ENCODE measurements around the gene RMRP.

The RMRP gene

DNA sequence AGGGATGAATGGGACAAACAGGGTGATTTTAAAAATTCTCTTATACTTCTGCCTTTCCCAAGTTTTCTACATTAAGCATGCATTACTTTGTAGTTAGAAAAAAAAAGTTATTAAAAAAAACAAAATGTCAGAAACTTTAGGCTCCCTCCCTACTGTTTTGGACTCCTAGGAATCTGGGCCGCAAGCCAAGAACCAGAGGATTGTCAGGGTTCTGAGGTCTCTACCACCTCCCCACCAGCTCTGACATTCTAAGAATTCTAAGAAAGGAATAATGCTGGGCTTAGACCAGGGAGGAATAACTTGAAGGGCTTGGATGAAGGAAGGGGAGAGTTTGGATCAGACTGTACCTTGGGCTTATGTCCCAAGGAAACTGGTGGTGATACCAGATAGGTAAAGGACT, 8.2 kb upstream of the RMRP start:
- H4K20me1 ChIP-seq (ENCODE audit: low read depth, low read length): no peaks in the 10 kb centered on the region
- no peaks in the 10 kb centered on the region for H3K27me3 ChIP-seq (ENCODE audit: low read length)
- H3K27ac ChIP-seq (ENCODE audit: low read depth, low read length): no peak overlapping the region
- peaks cover 37% of the 10 kb centered on the region for H3F3A ChIP-seq (ENCODE audit: insufficient read depth)
- H3K4me3 ChIP-seq (ENCODE audit: insufficient read depth, low read length, poor library complexity, severe bottlenecking): no peak overlapping the region
- H3K79me2 ChIP-seq (ENCODE audit: insufficient read depth, low read length): 0 out of 2 replicates have a peak, but pooled peaks cover 8% of the 10 kb centered on the region
- peak overlapping the region; percentile 70 for H3K4me2 ChIP-seq (ENCODE audit: low read depth, low read length, poor library complexity, severe bottlenecking)
- TF ChIP-seq CTCF (IDR thresholded peaks at IDR 0.05; ENCODE audit: insufficient read depth, low read length, poor library complexity, severe bottlenecking) (no peak), EZH2phosphoT487 (conservative IDR thresholded peaks at IDR 0.05; ENCODE audit: low read length) (no peak)
- H3K9me2 ChIP-seq (replicated peaks; ENCODE audit: insufficient read depth, low read length): no peaks in the 10 kb centered on the region
- no peak overlapping the region for H2AFZ ChIP-seq (ENCODE audit: low read depth, low read length, severe bottlenecking)
- H3K9ac ChIP-seq (ENCODE audit: low read length): no peak overlapping the region
- H3K9me3 ChIP-seq (ENCODE audit: insufficient read depth, low read length): no peaks in the 10 kb centered on the region
- H3K36me3 ChIP-seq (ENCODE audit: low read length): no peaks in the 10 kb centered on the region

- peak overlapping the region; percentile 64 for H3K4me3 ChIP-seq (ENCODE audit: insufficient read depth, low read length, poor library complexity, severe bottlenecking)
- H3K79me2 ChIP-seq (ENCODE audit: insufficient read depth, low read length): 0 out of 2 replicates have a peak, but pooled peaks cover 8% of the 10 kb centered on the region
- TF ChIP-seq EZH2phosphoT487 (conservative IDR thresholded peaks at IDR 0.05; ENCODE audit: low read length) (no peak), CTCF (IDR thresholded peaks at IDR 0.05; ENCODE audit: insufficient read depth, low read length, poor library complexity, severe bottlenecking) (no peak)
- peak overlapping the region; percentile 70 for H3K4me2 ChIP-seq (ENCODE audit: low read depth, low read length, poor library complexity, severe bottlenecking)
- no peaks in the 10 kb centered on the region for H3K9me3 ChIP-seq (ENCODE audit: insufficient read depth, low read length)
- no peaks in the 10 kb centered on the region for H3K27me3 ChIP-seq (ENCODE audit: low read length)
- H3K9me2 ChIP-seq (replicated peaks; ENCODE audit: insufficient read depth, low read length): no peaks in the 10 kb centered on the region
- no peaks in the 10 kb centered on the region for H3K36me3 ChIP-seq (ENCODE audit: low read length)
- peak overlapping the region; percentile 86 for H3K27ac ChIP-seq (ENCODE audit: low read depth, low read length)
- H4K20me1 ChIP-seq (ENCODE audit: low read depth, low read length): no peaks in the 10 kb centered on the region
- peaks cover 41% of the 10 kb centered on the region for H3F3A ChIP-seq (ENCODE audit: insufficient read depth)
- H3K9ac ChIP-seq (ENCODE audit: low read length): peak overlapping the region; percentile 80
- peak overlapping the region; percentile 79 for H2AFZ ChIP-seq (ENCODE audit: low read depth, low read length, severe bottlenecking)
Measured at GRCh38 chr9:35665471-35665818, 7.6 kb upstream of the RMRP start.

DNA sequence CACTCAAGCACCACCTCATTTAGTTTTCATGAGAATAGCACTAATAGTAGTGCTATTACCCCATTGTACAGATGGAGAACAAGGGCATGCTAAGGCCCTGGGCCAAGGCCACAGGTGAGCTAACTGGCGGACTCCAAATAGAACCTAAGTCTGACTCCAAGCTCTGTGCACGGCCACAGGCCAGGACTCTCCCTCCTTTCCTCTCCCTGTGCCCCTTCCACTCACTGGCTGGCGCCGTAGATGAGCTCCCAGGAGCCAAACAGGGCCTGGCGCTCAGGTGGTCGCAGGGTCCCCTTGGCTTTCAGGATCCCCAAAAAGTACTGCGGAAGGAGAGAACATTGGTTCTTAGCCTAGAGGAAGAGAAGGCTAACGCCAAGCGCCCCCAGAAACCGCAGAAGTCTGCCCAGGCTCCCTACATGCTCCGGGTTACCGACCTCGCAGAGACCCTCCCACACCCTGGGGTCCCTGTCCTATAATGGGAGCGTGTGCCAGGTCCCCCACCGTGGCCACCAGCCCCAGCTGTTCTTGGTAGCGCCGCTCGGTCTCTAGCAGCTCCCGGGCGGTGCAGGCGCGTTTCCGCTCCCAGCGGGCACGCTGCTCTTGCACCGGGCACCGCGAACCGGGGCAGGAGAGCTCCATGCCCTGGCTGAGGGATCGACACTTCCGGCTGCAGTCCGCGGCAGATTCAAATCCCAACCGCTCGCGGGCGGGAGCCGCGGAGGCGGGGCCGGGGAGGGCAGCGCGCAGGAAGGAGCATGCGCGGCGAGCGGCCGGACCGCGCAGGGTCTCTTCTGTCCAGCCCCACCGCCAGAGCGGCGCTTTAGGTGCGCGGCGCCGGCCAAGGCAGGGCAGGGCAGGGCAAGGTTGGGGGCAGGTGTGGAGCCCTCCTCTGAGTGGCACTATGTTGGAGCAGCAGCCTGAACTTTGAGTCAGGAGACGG, 7.0 kb upstream of the RMRP start, which contains the start of gene ARHGEF39:
ARHGEF39 (minus strand) TSS at position 665 of the 940 bp plus-strand sequence; CDS start at position 639, 26 bp downstream.
- Histone ChIP-seq H4K20me1 (ENCODE audit: low read depth, low read length) (no peaks in the 10 kb centered on the region), H2AFZ (ENCODE audit: low read depth, low read length, severe bottlenecking) (peak within 1 kb of the TSS; percentile 79), H3K4me2 (ENCODE audit: low read depth, low read length, poor library complexity, severe bottlenecking) (peak within 1 kb of the TSS; percentile 70), H3F3A (ENCODE audit: insufficient read depth) (peaks cover 46% of the 10 kb centered on the region), H3K9me3 (ENCODE audit: insufficient read depth, low read length) (no peaks in the 10 kb centered on the region), H3K36me3 (ENCODE audit: low read length) (no peaks in the 10 kb centered on the region), H3K79me2 (ENCODE audit: insufficient read depth, low read length) (0 out of 2 replicates have a peak, but pooled peaks cover 8% of the 10 kb centered on the region), H3K9ac (ENCODE audit: low read length) (peak within 1 kb of the TSS; percentile 80), H3K4me3 (ENCODE audit: insufficient read depth, low read length, poor library complexity, severe bottlenecking) (peak within 1 kb of the TSS; percentile 64), H3K9me2 (replicated peaks; ENCODE audit: insufficient read depth, low read length) (no peaks in the 10 kb centered on the region), H3K27ac (ENCODE audit: low read depth, low read length) (peak within 1 kb of the TSS; percentile 86), H3K27me3 (ENCODE audit: low read length) (no peaks in the 10 kb centered on the region)
- TF ChIP-seq CTCF (IDR thresholded peaks at IDR 0.05; ENCODE audit: insufficient read depth, low read length, poor library complexity, severe bottlenecking) (peak; percentile 37), EZH2phosphoT487 (conservative IDR thresholded peaks at IDR 0.05; ENCODE audit: low read length) (no peak)

Data from SU-DHL-6 (cell line).